Right renal cortex interstitium (tissue), 3 donors: ENCODE data around the gene TGFBI. TPM values are rescaled to one million over a fixed set of nuclear protein-coding genes. Genes with fewer than 3 reads are reported as not detected.

ENCODE experiments used
- DNase-seq, 3 donors: peaks; one replicate each; pipeline ENCODE4 v3.0.0-alpha.2; 2013; ENCODE audit warnings: low read depth in 3 of 3, low spot score in 2 of 3
- polyA plus RNA-seq, 3 donors: library from polyadenylated mRNA; unstranded; fragments of 120-200 nt; gene quantifications; one replicate each; pipeline ENCODE4 v1.2.1, GENCODE V29; 2013; ENCODE audit not compliant: insufficient read length in 3 of 3

The TGFBI gene
- polyA plus RNA-seq, 3 donors = 188 to 278 (median 225) TPM

DNA sequence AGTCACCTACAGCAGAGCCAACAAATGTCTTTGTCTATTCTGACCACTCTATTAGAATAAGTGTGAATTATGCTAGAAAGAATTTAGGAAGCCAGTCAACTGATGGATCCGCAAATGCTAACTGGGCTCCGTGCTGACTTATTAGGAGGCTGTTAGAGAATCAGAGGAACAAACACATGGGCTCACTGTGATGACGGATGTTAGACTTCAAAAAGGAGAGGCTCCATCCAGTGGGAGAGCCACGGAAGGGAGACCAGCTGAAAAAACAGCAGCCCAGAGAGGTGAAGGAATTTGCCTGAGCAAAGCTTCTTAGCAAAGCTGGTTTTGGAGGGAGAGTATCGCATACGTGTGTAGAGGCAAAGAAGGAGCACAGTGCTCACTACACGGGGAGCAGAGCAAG lies 5.8 kb upstream of the TGFBI start:
- DNase-seq = no peak

DNA sequence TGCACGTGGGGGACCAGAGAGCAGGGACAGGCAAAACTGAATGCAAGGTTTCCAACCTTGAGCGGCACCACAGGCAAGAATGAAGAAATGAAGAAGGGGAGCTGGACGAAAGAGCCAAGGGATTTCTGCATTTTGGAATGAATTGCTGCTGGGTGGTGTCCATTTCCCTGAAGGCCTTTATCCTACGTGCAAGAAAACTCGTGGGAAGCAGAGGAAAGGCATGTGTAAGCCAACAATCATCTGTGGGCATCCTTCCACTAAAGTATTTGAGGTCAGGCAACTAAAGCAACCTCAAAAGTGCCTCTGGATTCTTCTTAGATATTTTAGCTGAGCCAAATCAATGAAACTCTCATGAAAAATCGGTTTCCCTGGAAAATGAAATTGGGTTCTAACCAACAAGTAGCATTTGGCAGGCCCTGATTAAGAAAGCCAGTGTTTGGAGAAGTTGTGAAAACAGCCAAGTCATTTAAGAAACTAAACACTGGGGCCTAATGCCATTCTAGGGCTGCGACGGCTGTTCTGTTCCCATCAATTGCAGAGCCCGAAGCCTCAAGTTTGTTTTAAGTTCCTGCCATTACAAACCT lies 4.7 kb upstream of the TGFBI start:
- no peak for DNase-seq

DNA sequence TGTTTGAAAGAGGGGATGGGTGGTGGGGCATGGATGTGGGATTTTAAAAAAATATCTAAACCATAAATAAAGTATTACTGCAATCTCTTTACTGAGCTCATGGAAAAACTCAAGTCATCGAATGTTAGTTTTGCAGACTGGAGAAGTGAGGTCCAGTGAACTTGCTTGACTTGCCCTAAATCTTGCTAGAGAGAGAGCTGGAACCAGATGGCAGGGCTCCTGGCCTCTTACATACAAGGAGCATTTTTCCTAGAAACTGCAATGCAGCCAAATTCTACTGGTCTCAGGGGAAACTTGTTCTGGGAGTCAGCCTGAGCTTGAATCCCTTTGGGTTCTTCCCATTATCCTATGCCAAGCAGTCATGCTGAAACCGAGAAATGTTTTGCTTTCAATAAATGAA lies 2.9 kb upstream of the TGFBI start:
- DNase-seq = no peak

DNA sequence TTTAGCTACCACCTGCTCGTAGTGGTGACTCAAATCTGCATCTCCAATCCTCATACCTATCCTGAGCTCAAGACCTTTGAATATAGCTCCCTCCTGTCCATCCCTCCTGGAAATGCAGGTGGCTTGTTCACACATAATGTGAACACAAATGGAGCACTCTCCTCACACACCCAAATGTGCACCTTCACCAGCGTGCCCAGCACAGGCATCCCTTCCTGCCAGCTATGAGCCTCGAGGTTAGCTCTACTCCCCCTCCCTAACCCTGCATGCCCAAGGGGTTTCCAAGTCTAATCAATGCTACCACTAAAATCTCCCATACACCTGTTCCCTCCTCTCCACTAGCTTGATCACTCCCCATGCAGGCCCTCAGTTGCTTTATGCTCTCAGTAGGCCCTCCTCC lies 2.2 kb upstream of the TGFBI start:
- DNase-seq = no peak

DNA sequence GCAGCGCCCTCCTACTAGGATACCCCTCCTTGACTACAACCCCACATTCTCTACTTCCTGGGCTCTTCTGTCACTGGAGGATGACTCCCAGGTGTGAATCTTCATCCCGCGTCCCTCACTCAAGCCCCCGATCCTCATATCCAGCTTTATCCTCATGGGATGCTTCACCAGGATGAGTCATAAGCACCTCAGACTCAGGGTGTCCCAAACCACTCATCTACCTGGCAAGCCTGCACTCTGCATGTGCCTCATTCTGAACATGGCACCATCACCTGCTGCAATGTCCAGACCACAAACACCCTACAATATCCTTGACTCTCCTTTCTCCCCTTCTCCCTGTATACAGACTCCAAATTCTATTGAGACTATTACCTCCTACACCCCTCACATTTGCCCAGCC lies 1.5 kb upstream of the TGFBI start:
- DNase-seq = no peak

DNA sequence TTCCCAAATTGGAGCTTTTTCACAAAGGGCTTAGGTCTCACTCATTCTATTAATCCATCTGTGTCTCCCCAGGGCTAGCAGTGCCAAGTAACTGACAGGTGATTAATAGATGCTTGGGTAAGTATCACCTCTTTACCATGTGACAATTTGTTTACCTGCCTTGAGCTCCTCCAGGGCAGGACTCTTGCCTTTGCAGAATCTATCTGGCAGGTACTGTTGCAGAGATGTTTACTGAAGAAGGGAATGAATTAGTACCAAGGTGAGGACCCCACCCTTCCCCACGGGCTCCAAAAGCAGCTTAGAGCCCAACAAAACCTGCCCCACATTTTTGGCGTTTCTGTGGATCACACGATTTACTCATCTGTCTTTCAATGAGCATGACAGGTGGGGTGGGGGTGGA lies 698 bp upstream of the TGFBI start:
- no peak for DNase-seq

DNA sequence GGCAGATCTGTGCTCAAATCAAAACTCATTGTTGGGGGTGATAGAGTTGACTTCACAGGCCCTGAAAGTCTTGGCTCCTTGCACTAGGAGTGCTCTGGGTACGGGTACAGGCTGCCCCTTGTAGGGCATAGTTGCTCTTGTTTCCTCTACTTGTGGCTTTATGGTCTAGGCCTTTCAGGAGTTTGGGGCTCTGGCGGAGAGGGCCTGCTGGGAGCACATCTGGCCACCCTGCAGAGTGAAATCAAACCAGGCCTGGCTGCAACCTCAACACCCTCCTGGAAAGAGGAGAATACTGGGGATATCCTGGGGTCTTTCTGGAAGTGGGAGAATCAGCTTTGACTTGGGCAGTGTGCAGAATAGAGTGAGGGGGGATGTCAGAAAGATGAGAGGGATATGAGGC lies 1.5 kb downstream of the TGFBI start:
- no peak for DNase-seq

DNA sequence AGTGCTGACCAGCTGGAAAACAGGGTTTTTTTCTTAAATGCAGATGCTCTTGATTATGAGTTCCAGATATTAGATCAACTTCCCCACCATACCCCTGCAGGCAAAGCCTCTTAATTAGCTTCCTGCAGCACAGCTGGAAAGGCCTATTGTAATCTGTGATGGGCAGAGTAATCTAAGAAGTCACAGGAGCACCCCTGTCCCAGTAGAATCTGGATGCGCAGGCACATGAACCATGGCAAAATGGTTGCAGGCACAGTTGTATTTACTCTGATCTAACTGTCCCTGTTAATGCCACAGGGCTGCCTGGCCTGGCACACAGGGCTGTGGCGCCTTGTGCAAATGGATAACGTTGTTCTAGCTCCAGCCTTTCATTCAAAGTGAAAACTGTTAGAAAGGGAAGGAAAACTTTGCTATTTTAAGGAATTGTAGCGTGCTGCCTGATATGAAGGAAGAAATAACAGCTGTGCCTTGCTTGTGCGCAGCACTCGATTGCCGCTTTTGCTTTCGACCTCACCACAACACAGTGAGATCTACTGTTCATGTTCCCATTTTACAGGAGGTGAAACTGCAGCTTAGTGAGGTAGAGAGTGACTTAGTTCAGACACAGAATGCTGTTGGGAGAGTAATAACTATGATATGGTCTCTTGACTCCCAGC lies 2.3 kb downstream of the TGFBI start:
- no peak for DNase-seq

DNA sequence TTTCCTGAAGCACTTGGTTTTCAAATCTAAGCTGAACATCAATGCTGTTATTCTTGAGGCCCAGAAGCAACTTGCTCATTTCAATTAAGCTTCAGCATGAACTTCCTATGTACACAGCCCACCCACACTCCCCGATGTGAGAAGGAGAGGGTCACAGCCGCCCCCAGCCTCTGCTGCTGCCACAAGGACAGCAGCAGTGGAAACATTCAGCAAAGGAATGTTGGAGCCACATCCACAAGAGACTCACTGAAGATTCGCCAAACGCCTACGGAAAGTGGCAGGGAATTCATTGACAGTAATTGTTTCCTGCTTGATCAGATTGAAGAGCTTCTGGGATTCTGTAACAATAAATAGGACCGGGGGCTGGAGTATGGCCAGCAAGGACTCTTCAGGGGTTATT lies 2.9 kb downstream of the TGFBI start:
- no peak for DNase-seq

DNA sequence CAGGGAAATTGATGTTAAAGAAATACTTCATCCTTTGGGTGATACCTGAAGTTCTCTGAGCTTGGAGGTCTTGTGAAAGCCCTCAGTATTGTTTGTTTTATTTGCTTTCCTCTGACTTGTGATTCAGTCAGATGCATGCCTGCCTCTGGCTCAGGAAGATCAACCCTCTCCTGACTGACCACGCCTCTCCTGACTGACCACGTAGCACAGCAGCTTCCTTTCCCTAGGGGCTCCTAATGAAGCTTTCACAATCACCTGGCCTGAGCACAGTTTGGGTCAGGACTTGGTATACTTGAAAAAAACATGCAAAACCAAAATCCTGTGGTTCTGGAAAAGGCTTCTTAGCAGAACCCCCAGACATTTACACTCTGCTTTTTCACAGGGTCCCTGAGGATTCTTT lies 3.8 kb downstream of the TGFBI start:
- no peak for DNase-seq

DNA sequence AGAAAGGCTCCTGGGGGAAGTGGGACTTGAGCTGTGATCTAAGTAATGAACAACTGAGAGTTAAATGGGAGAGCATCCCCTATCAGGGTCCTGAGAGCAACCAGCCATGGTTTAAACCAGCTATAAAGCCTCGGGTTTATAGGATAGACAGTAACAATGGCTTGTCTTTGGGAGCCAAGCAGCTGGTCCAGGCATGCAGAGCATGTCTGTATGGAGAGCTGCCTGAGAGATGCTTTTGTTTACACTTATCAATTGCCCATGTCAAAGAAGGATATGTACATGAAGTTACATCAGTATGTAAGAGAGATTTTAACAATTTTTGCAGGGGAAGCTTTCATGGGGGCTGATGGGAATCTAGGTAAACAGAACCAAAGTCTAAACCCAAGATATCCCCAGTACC lies 4.4 kb downstream of the TGFBI start:
- DNase-seq = no peak

DNA sequence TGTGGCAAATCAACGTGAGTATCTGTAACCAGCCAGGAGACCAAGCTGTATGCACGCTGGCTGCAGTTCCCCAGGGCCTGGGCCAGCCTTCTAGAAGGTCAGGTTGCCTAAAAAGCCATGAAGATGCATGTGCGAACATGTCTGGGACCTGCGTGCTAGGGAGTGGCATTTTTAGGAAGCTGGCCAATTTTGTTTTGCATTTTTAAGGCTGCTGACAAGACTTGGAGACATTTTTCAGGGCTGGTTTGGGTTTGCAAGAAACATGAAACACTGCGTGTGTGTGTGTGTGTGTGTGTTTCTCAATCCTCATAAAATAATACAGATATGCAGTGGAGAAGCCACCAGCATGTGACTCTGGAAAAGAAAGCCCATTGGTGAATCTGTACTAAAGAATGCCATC lies 5.1 kb downstream of the TGFBI start:
- DNase-seq = no peak

DNA sequence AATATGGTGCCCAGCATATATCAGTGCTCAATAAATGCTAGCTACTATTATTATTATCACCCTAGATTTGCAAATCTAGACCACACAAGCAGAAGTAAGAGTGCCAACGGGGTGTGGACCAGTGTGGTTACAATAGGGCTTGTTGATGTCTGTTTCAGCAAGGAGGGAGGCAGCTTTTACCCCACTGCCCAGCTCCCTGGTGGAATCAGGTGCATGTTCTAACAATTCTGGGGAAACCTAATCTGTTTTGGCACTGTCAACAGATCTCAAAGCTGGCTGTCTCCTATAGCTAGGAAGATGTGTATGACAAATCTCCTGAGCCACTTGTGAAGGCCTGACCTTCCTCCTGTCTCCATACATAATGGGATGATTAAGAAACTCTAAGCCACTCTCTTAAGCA lies 5.7 kb downstream of the TGFBI start:
- DNase-seq = no peak

DNA sequence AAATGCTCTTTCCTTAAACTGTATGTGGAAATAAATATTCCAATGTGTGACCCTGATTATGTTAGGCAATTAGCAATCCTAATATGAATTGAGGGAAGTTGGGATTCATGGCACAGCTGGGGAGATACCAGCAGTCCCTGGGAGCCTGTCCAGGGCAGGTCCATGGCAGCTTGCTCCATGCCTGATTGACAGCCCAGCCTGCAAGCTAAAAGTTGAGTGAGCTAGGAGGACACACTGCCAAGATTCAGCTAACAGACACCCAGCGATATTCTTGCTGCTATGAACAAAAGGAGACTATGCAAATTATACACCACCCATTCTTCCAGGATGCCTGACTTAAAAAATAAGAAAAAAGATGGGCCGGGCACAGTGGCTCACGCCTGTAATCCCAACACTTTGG lies 6.2 kb downstream of the TGFBI start:
- DNase-seq = no peak

DNA sequence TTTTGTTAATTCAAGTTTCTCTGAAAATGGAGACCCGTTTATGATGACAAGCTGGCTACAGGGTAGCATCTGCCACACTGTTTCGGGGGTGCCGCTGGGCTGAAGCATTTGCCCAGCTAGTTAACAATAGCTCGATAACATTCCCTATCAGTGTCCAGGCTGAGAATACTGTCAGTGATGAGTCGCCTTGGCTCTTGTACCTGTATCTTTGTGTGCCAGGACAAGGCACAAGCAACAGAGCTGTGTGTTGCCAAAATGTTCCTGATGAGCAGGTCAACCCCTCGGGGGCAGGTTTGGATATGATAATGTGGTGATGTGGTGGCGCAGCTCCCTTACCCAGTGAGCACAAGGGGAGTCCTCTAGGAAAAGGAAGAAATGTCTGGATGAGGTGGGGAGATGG lies 7.0 kb downstream of the TGFBI start:
- DNase-seq = no peak

DNA sequence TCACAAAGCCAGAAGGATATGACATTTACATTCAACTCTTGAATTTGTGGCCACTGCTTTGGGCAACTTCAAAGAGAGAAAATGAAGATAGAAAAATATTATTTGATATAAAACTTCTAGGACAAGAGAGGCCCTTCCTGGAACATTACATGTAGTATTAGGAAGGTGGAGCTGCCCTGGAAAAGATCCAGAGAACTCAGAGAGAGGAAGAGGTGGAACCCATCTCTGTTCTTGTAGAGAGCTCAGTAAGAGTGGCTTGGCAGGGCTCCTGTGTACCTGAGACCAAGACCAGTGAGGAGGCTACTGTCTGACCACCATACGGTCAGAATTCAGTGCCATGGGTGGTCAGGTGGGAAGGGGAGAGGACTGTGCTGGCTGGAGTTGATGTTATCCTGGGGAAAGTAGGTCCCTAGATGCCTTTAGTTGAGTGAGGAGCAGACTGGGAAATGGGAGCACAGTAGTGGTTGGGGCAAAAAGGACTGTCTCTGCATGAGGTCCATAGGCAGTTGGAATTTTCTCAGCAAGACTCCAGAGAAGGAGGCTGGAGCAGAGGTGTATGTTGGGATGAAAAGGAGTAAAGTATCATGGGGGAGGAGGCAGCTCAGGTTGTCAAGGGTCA lies 7.6 kb downstream of the TGFBI start:
- no peak for DNase-seq

DNA sequence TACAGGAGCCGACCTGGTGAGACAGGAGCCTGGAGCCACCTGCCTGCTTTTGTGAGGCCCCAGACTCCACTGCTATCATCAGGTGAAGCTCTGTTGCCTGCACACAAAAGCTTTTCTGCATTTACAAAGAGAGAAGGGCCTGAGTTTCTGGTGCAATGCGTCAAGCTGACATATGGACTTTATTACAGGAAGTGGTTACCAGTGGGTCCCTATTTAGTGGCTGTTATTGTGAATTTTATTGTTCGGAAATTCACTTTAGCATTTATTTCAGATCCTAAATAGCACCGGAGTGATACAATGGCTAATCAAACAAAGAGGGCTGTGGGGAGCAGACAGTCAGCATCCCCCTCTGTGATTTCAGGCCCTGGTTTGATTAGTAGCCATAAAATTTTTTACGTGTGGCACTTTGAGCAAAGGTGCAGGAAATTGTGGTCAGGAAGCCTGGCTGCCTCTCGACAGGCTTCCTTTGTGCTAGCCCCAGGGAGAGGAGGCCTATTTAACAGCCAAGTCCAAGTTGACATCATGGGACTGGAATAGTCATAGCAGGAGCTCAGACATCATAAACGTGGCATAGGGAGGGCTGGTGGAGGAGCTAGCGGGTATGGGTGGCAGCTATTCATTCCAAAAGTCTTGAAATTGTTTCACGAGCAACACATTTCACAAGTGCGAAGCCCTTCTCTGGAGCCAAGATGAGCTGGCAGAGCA lies 8.4 kb downstream of the TGFBI start:
- DNase-seq = no peak

DNA sequence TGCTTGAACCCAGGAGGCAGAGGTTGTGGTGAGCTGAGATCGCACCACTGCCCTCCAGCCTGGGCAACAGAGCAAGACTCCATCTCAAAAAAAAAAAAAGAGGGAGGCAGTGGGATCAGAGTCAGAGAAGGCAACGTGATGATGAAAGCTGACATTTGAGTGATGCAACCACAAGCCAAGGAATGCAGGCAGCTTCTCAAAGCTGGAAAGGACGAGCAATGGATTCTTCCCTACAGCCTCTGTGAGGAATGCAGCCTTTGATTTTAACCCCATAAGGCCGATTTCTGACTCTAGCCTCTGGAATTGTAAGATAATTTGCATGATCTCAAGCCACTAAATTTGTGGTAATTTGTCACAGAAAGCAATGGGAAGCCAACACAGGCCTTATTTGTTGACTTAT lies 9.8 kb downstream of the TGFBI start:
- DNase-seq = no peak

DNA sequence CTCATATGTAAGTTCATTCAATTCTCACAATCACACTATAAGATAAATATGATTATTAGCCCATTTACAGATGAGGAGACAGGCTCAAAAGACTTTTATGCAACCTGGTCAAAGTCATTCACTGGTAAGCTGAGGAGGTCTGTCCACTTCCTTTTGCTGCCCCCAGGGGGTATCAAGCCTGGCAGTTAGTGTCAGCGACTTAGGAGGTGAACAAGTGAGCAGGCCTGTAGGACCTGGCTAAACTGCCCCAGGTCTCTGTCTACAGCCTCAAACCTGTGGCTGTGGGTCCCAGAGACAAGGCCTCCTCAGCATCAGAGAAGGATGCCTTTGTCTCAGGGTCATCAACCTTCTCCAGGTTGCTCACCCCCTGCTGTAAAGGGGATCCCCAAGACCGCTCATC lies 10.4 kb downstream of the TGFBI start:
- DNase-seq = no peak

DNA sequence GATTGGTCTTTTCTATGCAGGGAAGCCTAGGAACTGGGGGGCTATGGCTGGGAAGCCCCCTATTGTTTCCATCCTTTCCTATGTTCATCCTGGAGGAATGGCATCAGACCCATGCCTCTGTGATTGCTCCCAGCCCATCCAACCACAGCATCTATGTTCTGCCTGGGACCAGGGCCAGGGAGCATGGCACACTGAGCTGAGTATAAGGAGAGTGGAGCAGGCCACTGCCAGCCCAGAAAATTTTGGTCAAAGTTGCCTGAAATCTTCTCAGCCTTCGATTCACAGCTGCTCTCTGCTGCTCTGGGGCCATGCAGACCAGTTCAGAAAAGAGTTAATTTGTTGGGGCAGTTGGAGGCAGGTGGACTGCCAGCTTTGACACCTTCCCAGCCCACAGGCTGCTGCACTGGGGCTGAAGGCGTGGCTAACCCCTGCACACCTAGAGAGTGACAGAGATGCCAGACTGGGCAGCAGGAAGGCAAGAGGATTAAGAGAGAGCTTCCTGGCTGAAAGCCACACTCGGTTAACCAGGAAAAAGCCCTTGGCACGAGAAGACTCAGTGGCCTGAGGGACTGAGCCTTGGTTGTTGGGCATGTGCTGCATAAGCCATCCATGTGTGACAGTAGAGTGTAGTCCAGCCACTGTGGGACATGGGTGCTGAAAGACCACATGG lies 12.1 kb downstream of the TGFBI start:
- DNase-seq = no peak

DNA sequence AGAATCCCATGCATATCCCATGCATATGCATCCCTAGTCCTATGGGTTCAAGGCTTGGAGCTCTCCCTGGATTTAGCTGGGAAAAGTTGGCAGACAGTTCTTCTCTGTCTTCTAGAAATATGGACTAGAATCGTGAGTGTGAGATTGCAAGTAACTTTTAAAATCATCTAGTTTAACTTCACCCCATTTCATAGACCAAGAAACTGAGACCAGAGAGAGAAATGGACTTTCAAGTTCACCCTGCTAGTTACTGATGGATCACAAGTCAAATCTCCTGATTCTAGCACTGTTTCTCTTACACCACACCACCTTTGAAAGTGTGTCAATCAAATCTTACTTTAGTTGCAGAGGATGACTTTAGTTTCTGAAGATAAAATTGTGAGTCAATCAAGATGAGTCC lies 13.4 kb downstream of the TGFBI start:
- DNase-seq = no peak
